NCI-H1694 treated with DMSO at 0.1 percent for 48 hours (cell line): ENCODE data around the gene E2F3.
"Not testable (repeated sequence)": the region's sequence is repeated elsewhere in the genome, so short reads cannot be mapped to it uniquely, and the experiment has no call there.

ENCODE experiments used
- DNase-seq: peaks from one replicate; lab custom pipeline; 2025; lab: John Stamatoyannopoulos, UW

E2F3 gene

GRCh38 chr6:20433929-20434328 lies 32.2 kb downstream of the E2F3 start:
- DNase-seq = peak; percentile 41

GRCh38 chr6:20434766-20435165 lies 33.1 kb downstream of the E2F3 start:
- peak; percentile 64 for DNase-seq

- no peak for DNase-seq
Measured at GRCh38 chr6:20436719-20437118, 35.0 kb downstream of the E2F3 start.

GRCh38 chr6:20437639-20438038 lies 36.0 kb downstream of the E2F3 start:
- DNase-seq = no peak

- DNase-seq = peak; percentile 94
Measured at GRCh38 chr6:20438462-20439070, 36.9 kb downstream of the E2F3 start.

- DNase-seq = no peak
Measured at GRCh38 chr6:20439558-20439957, 37.9 kb downstream of the E2F3 start.

GRCh38 chr6:20440296-20440695 lies 38.6 kb downstream of the E2F3 start:
- DNase-seq = no peak

- DNase-seq = no peak
Measured at GRCh38 chr6:20441236-20441635, 39.6 kb downstream of the E2F3 start.

GRCh38 chr6:20441921-20442320 lies 40.2 kb downstream of the E2F3 start:
- no peak for DNase-seq

- DNase-seq = no peak
Measured at GRCh38 chr6:20444786-20445271, 43.1 kb downstream of the E2F3 start.

- DNase-seq = no peak
Measured at GRCh38 chr6:20447157-20447556, 45.5 kb downstream of the E2F3 start.

- DNase-seq = no peak
Measured at GRCh38 chr6:20447581-20448132, 46.0 kb downstream of the E2F3 start.

- no peak for DNase-seq
Measured at GRCh38 chr6:20448828-20449227, 47.1 kb downstream of the E2F3 start.

GRCh38 chr6:20454204-20454824 lies 52.6 kb downstream of the E2F3 start:
- DNase-seq = no peak

- DNase-seq = no peak
Measured at GRCh38 chr6:20455251-20455940, 53.7 kb downstream of the E2F3 start.

GRCh38 chr6:20458027-20458894 lies 56.6 kb downstream of the E2F3 start:
- no peak for DNase-seq

- DNase-seq = no peak
Measured at GRCh38 chr6:20459682-20460081, 58.0 kb downstream of the E2F3 start.

- no peak for DNase-seq
Measured at GRCh38 chr6:20461576-20461975, 59.9 kb downstream of the E2F3 start.

GRCh38 chr6:20463396-20463795 lies 61.7 kb downstream of the E2F3 start:
- DNase-seq = no peak

- DNase-seq = no peak
Measured at GRCh38 chr6:20464041-20464440, 62.4 kb downstream of the E2F3 start.

GRCh38 chr6:20464847-20465246 lies 63.2 kb downstream of the E2F3 start:
- no peak for DNase-seq

GRCh38 chr6:20465616-20466015 lies 63.9 kb downstream of the E2F3 start:
- not testable (repeated sequence) for DNase-seq
